Fibroblast of lung (primary cell): ENCODE data around the gene TERB1.

ENCODE experiments used
- EZH2 ChIP-seq: IDR thresholded peaks from 2 replicates; pipeline ENCODE4 v1.5.1; 2012; ENCODE audit warnings: low read length, control low read depth, mild to moderate bottlenecking; ENCODE audit errors: missing control alignments
- TF ChIP-seq, protein P1 (sequence below), 2 donors: IDR thresholded peaks in 1 of 2; conservative IDR thresholded peaks in 1 of 2; 1 replicate in 1 of 2; 2 replicates in 1 of 2; pipeline ENCODE4 v1.5.1; 2011 to 2012; ENCODE audit warnings: low read length in 2 of 2, control low read depth in 1 of 2, inconsistent platforms in 1 of 2, low read depth in 1 of 2, mild to moderate bottlenecking in 1 of 2

- TF ChIP-seq EZH2: no peak
- TF ChIP-seq, protein P1, sequence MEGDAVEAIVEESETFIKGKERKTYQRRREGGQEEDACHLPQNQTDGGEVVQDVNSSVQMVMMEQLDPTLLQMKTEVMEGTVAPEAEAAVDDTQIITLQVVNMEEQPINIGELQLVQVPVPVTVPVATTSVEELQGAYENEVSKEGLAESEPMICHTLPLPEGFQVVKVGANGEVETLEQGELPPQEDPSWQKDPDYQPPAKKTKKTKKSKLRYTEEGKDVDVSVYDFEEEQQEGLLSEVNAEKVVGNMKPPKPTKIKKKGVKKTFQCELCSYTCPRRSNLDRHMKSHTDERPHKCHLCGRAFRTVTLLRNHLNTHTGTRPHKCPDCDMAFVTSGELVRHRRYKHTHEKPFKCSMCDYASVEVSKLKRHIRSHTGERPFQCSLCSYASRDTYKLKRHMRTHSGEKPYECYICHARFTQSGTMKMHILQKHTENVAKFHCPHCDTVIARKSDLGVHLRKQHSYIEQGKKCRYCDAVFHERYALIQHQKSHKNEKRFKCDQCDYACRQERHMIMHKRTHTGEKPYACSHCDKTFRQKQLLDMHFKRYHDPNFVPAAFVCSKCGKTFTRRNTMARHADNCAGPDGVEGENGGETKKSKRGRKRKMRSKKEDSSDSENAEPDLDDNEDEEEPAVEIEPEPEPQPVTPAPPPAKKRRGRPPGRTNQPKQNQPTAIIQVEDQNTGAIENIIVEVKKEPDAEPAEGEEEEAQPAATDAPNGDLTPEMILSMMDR (conservative IDR thresholded peaks at IDR 0.05 in 1 of 2, IDR thresholded peaks at IDR 0.05 in 1 of 2; ENCODE audit: low read depth in 1 of 2, low read length in 2 of 2): peak; percentile 43 to 62
These were observed 73.1 kb downstream of the TERB1 start for GRCh38 chr16:66728117-66728787.
